ENCODE data around the gene CPNE9.
A peak's percentile ranks its signal among the peaks of the same experiment; 100 is the strongest.

The CPNE9 gene

GRCh38 chr3:9669720-9670432 lies 33.8 kb upstream of the CPNE9 start:
- no peak for TF ChIP-seq CTCF (IDR thresholded peaks at IDR 0.05; ENCODE audit: insufficient read depth, low read depth, low read length, missing control alignments)

GRCh38 chr3:9673082-9673481 lies 30.6 kb upstream of the CPNE9 start:
- no peak for DNase-seq (ENCODE audit: low read depth)
- TF ChIP-seq CTCF (IDR thresholded peaks at IDR 0.05; ENCODE audit: insufficient read depth, low read depth, low read length, missing control alignments): no peak
- no peak overlapping the region for H3K4me3 ChIP-seq (ENCODE audit: low read length)

More at GRCh38 chr3:9669720-9670432, 33.8 kb upstream of the CPNE9 start:
- H3K4me3 ChIP-seq (ENCODE audit: low read length): no peak overlapping the region
- DNase-seq (ENCODE audit: low read depth): no peak

GRCh38 chr3:9673752-9674151 lies 29.9 kb upstream of the CPNE9 start:
- DNase-seq (ENCODE audit: low read depth): no peak
- H3K4me3 ChIP-seq (ENCODE audit: low read length): no peak overlapping the region
- TF ChIP-seq CTCF (IDR thresholded peaks at IDR 0.05; ENCODE audit: insufficient read depth, low read depth, low read length, missing control alignments): no peak

- DNase-seq (ENCODE audit: low read depth): no peak
- no peak for TF ChIP-seq CTCF (IDR thresholded peaks at IDR 0.05; ENCODE audit: insufficient read depth, low read depth, low read length, missing control alignments)
- H3K4me3 ChIP-seq (ENCODE audit: low read length): no peak overlapping the region
These were observed 27.8 kb upstream of the CPNE9 start for GRCh38 chr3:9675736-9676290.

GRCh38 chr3:9676785-9677184 lies 26.8 kb upstream of the CPNE9 start:
- no peak for TF ChIP-seq CTCF (IDR thresholded peaks at IDR 0.05; ENCODE audit: insufficient read depth, low read depth, low read length, missing control alignments)
- no peak overlapping the region for H3K4me3 ChIP-seq (ENCODE audit: low read length)
- peak; percentile 11 for DNase-seq (ENCODE audit: low read depth)

GRCh38 chr3:9678493-9678892 lies 25.1 kb upstream of the CPNE9 start:
- H3K4me3 ChIP-seq (ENCODE audit: low read length): no peak overlapping the region
- TF ChIP-seq CTCF (IDR thresholded peaks at IDR 0.05; ENCODE audit: insufficient read depth, low read depth, low read length, missing control alignments): no peak
- DNase-seq (ENCODE audit: low read depth): no peak

Measured in epithelial cell of esophagus (primary cell).